GM21367 (cell line): ENCODE data around the gene TAOK3.

Source experiments
- ATAC-seq: cut with Tn5 transposase; IDR thresholded peaks from one replicate; pipeline ENCODE4 v1.9.1; 2021; ENCODE audit not compliant: unreplicated experiment

Gene TAOK3

GRCh38 chr12:118103201-118103600 lies 269.5 kb downstream of the TAOK3 start:
- ATAC-seq: no peak

GRCh38 chr12:118102609-118103008 lies 270.1 kb downstream of the TAOK3 start:
- ATAC-seq: no peak

- ATAC-seq: no peak
Observed at GRCh38 chr12:118102070-118102469, 270.6 kb downstream of the TAOK3 start.

GRCh38 chr12:118101051-118101450 lies 271.7 kb downstream of the TAOK3 start:
- ATAC-seq: no peak
